OCI-M1 (cell line): Measurements from ENCODE around the gene NDUFV1.
"Not testable (repeated sequence)": the region's sequence is repeated elsewhere in the genome, so short reads cannot be mapped to it uniquely, and the experiment has no call there.

Source experiments
- DNase-seq: peaks from one replicate; lab custom pipeline; 2025; lab: John Stamatoyannopoulos, UW

NDUFV1 gene

GRCh38 chr11:67627812-67628624, 21.3 kb downstream of the NDUFV1 start:
- no peak for DNase-seq

DNA sequence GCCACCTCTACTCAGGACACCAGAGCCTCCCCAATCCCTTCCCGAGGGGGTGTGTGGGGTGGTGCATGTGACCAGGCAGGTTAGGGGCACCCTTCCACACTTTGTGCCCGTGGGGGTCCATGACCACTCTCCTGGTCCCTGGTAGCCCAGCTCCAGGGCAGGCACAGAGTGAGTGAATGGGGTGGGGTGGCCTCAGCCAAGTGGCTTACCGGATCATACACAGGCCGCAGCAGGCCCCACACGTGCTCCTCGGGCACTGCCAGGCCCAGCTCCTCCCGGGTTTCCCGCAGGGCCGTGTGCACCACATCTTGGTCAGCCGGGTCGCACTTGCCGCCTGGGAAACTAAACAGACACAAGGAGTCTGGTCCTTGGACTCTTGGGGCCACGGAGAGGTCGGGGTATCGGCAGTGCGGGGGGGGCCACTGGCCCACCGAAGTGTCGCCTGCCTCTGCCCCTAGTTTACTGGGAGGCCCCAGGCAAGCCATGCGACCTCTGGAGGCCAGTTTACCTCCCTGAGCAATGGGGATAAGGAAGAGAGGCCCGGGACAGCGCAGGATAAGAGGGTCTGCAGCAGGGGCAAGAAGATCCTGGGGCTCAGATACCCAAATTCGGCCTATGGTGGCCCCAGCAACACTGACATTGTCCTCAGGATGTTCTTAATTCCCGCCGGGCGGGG, 22.1 kb downstream of the NDUFV1 start:
- no peak for DNase-seq

GRCh38 chr11:67629386-67630227, 22.9 kb downstream of the NDUFV1 start, which contains the start of gene NUDT8:
TSS of gene NUDT8 (minus strand) at chr11:67629937. CDS start at chr11:67629911, 26 bp downstream.
- peak; percentile 93 for DNase-seq

DNA sequence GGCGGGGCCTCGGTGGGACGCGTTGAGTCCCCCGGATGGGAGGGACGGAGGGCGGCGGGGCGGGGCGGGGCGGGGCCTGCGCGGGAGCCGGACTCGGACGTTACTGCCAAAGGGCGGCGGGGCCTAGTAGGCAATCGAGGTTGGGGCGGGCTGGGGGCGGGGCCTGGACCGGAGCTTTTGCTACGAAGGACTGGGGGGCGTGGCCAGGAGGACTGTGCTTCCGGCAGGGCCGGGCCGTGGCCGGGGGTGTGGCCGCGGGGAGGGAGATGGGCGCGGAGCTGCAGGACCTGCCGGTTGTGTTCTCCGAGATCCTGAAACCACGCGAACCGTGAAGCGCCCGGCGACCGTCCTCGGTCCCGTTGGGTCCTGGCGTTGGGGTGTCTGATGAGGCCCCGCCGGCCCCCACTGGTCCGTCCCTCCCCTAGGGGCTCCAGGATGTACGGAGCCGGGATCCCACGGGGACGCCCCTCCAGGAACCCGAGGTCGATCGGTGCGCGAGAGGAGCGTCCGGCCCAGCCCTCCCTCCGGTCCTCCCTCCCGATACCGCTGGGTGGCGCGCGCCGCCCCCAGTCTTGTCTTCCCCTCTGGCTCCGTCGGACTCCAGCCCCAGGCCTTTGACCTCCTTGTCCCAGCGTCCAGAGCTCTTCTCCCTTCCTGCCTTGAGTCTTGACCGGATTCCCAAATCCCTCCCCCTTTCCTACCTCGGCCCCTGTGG, 23.6 kb downstream of the NDUFV1 start:
- DNase-seq = peak; percentile 97

DNA sequence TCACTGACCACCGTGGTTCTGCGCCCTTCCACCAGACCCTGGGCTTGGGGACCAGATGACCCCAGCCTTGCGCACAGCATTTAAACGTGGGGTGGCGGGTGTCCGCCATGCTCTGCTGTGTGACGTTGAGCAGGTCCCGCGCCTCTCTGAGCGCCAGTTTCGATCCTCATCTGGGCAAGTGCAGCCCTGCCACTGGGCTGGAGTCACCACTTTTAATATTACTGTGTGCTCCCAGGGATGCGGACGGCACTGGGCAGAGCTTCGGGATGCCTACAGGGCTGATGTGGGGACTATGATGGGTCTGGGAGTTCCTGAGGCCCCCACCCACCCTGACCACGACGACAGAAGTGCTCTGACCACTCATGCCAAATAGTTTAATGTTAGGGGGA, 24.2 kb downstream of the NDUFV1 start:
- DNase-seq = no peak

DNA sequence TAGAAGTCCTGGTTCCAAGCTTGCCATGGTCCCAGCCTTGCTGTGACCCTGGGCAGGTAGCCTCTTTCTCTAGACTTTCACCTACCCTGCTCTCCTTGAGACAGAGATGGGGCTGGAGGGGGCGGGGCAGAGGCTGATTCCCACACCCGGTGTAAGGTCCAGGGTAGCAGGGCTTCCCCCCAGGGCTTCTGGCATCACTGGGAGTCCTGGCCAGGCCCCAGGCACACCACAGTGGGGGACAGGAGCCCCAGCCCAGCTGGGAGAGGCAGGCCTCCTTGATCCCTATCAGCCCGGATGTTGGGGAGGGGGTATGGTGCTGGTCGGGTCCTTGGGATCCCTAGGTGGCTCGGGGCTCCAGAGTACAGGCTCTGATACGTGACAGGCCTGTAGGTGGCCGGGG, 24.7 kb downstream of the NDUFV1 start:
- DNase-seq = no peak

DNA sequence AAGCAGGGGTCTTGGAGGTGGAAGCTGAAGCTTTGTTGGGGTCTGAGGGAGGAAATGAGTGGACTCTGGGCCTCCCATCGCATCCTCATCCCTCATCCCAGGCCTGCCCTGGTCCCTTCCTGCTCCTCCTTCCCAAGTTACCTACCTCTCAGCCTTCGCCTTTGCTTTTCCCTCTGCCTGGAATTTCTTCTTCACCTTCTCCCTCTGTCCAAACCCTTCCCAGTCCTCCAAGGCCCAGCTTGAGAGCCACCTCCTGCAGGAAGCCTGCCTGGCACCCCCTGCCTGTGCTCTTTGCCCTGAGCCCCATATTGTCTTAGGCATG, 25.1 kb downstream of the NDUFV1 start:
- no peak for DNase-seq

DNA sequence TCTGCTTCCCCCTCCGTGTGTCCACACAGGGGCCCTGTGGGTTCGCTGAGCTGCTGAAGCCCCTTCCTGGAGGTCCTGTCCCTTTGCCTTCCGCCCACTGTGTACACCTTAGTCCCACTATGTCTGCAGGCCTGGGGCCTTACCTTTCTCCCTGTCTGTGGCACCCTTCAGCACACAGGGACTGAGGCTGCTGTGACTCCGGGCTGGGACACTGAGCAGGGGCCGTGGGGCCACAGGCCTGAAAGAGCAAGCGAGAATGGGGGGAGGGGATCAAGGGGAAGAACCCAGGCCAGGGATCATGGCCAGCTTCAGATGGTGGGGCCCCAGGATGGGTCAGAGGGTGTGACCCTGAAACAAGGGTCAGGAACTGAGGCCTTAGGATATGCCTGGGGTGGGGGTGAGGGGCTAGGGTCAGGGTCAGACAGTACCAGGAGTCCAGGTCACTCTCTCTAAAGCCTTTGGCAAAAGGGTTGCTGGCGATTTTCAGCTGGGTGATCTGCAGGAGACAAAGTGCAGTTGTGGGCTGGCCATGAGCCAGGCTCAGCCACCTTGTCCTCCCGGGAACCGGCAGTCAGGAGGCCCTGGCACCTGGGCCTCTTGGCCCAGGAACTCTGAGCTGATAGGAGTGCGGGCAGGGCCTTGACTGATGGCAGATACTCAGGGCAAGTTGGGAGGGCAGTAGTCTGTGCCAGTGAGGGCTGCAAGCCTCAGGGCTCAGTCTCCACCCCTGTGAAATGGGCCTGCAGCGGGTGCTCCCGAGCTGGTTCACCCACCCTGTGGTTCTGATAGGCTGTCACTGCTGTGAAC, 25.6 kb downstream of the NDUFV1 start:
- DNase-seq = no peak

DNA sequence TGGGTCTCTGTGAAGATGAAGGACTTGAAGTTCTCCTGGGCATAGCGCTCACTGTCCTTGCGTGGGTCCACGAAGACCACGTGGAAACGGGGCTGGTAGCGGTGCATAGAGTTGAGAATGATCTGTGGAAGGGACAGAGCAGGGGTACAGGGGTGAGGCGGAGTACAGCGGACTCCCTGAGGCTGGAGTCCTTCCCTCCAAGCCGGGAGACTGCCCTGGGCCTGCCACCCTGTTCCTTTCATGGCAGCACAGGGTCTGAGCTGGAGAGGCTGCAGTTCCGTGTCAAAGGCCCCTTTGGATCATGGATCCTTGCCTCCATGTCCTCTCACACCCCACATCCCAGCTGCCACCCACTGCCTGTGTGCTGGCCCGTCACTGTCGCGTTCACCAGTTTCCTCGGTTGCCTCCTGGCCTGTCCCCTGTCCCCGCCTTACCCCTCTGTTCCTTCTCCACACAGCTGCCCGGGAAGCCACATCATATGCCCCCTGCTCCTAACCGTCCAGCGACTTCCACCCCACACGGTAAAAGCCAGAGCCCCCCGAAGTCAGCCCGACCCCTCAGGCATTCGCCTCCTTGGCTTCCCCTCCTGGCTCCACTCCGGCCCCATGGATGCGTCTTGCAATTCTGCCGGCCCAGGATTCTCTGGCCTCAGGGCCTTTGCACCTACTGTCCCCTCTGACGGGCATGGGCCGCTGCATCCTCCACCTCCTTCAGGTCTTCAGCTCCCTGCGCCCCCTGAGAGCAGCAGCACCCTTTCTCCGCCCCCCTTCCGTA, 26.4 kb downstream of the NDUFV1 start:
- DNase-seq = no peak

DNA sequence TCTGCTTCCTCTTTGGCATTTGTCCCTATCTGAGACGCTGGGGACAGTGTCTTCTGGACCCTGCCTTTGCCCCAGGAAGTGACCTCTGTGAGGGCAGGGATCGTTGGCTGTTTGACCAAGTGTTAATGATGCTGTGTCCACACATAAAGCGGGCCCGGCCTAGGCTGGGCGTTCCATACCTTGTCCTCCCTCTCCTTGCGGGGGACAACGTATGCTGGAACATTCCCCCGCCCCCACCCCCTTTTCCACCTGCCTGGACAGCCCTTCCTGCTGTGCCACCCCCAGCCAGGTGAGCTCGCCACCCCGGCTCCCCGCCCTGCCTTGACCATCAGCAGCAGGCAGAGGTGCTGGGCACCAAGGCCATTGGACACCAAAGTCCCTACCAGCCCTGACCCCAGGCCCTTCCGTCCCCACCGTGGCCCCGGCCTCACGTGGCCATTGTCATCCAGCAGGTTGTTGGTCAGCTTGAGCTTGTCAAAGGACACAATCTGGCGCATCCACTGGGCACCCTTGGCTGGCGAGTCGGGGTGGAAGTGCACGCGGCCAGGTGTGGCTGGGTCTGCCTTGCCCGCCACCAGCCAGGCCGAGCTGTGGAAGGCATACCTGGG, 27.1 kb downstream of the NDUFV1 start:
- DNase-seq = no peak

GRCh38 chr11:67634366-67635230, 27.9 kb downstream of the NDUFV1 start:
- no peak for DNase-seq

DNA sequence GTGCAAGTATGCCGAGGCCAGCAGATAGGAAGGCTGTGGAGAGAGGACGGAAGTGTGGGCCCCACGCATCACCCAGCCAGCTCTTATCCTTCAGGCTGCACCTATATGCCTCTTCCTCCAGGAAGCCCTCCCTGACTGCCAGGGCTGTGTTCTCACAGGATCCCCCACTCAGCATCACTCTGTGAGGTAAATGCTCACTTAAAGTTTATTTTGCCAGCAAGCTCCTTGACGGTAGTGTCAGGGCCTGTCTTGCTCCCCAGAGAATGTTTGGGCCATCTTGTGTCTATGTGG, 28.4 kb downstream of the NDUFV1 start:
- DNase-seq = no peak

DNA sequence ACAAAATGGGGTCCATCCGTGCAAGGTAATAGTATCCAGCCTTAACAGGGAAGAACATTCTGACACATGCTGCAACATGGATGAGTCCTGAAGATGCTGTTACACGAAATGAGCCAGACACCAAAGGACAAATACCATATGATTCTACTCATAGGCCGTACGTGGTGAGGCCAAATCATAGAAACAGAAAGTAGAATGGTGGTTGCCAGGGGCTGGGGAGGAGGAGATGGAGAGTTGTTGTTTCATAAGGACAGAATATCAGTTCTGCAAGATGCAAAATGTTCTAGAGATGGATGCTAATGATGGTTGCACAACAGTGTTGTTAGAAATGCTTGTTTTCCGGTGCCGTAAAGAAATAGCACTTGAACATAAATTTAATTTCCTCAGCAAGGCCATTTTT, 30.2 kb downstream of the NDUFV1 start:
- no peak for DNase-seq

GRCh38 chr11:67637441-67637840, 30.7 kb downstream of the NDUFV1 start:
- not testable (repeated sequence) for DNase-seq

DNA sequence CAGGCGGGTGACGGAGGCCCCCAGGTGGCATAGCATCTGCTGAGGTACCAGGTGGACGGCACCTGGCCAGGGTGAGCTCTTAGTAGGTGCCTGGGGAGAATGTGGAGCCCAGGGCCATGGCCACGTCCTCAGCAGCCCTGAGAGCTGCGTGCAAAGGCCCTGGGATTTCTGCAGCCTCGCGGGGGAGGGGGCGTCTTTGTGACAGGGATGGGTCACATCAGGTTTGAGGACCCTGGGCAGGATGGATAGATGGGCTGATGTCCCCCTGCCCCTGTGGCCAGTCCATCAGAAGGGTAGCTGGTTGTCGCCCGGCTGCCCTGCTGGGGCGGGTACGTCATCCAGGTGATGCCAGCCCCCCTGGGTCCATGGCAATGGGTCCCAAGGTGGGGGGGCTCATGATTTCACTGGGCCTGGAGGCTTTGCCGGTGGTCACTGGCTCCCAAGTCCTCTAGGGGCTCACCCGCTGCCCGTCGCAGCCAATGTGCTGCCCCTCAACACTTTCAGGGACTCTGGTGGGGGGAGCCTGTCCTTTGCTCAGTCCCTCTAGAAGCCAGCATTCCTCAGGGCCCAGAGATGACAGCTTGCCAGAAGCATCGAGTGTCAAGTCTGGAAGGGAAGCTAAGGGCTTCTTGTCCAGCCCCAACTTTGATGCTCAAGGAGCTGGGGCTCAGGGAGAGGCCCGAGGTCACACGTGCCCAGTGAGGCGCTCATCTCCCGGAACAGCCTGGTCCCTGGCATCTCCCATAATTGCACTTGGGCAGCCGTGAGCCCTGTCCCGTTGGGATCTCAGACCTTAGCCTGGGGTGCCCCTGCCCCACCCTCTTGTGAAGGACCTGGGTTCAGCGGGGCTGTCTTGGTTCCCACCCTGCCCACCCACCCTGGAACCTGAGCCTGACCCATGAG, 32.0 kb downstream of the NDUFV1 start:
- no peak for DNase-seq

GRCh38 chr11:67639438-67639859, 32.7 kb downstream of the NDUFV1 start, which contains the start of gene TBX10:
TSS of gene TBX10 (minus strand) at chr11:67639763. CDS start at chr11:67639472, 291 bp downstream.
- no peak for DNase-seq

- DNase-seq = peak; percentile 61
Measured at GRCh38 chr11:67640021-67640757, 33.5 kb downstream of the NDUFV1 start.
